ENCODE measurements around the gene UBE2K. TPM values are rescaled to one million over a fixed set of nuclear protein-coding genes. Genes with fewer than 3 reads are reported as not detected.
"Not testable (repeated sequence)": the region's sequence is repeated elsewhere in the genome, so short reads cannot be mapped to it uniquely, and the experiment has no call there.

UBE2K gene
- total and polyA plus RNA-seq, 2 donors from 2014 or later = 56.7 to 59.6 TPM

- intact Hi-C loops (cut with DNase I) = no loop called here
- no peak overlapping the region for H3K27ac ChIP-seq (ENCODE audit: low read depth in 2 of 2, low read length in 2 of 2)
- H3K4me1 ChIP-seq (ENCODE audit: control insufficient read depth in 2 of 3, insufficient read depth in 2 of 3, low read depth in 1 of 3, low read length in 3 of 3) = peaks cover 0 to 11% (median 0%) of the 10 kb centered on the region in 3 donors
- H3K9me3 ChIP-seq (ENCODE audit: control insufficient read depth in 2 of 3, insufficient read depth in 1 of 3, low read length in 3 of 3) = no peaks in the 10 kb centered on the region
- DNase-seq (no peak), FAIRE-seq (no peak)
- TF ChIP-seq CTCF (IDR thresholded peaks at IDR 0.05; ENCODE audit: borderline replicate concordance, extremely low read depth, insufficient read depth) = no peak
- no peak overlapping the region for H3K4me3 ChIP-seq (ENCODE audit: low read length in 3 of 3)
- no peak overlapping the region for H3K9ac ChIP-seq (ENCODE audit: low read length in 3 of 3)
- peaks cover 0 to 3% (median 0%) of the 10 kb centered on the region in 3 donors for H3K36me3 ChIP-seq (ENCODE audit: control insufficient read depth in 2 of 3, insufficient read depth in 3 of 3, low read length in 3 of 3)
- H3K27me3 ChIP-seq (ENCODE audit: control insufficient read depth, insufficient read depth, low read length) = no peaks in the 10 kb centered on the region
Measured at GRCh38 chr4:39702716-39703115, 4.8 kb downstream of the UBE2K start.

- H3K4me3 ChIP-seq (ENCODE audit: low read length in 3 of 3); H3K36me3 ChIP-seq (ENCODE audit: control insufficient read depth in 2 of 3, insufficient read depth in 3 of 3, low read length in 3 of 3); H3K27me3 ChIP-seq (ENCODE audit: control insufficient read depth, insufficient read depth, low read length); H3K27ac ChIP-seq (ENCODE audit: low read depth in 2 of 2, low read length in 2 of 2); DNase-seq; H3K9me3 ChIP-seq (ENCODE audit: control insufficient read depth in 2 of 3, insufficient read depth in 1 of 3, low read length in 3 of 3); H3K9ac ChIP-seq (ENCODE audit: low read length in 3 of 3); FAIRE-seq; intact Hi-C loops (cut with DNase I): not testable (repeated sequence)
- peaks cover 0 to 13% (median 3%) of the 10 kb centered on the region in 3 donors for H3K4me1 ChIP-seq (ENCODE audit: control insufficient read depth in 2 of 3, insufficient read depth in 2 of 3, low read depth in 1 of 3, low read length in 3 of 3)
Measured at GRCh38 chr4:39704789-39705188, 6.9 kb downstream of the UBE2K start.

- Histone ChIP-seq H3K27ac (ENCODE audit: low read depth in 2 of 2, low read length in 2 of 2) (no peak overlapping the region), H3K36me3 (ENCODE audit: control insufficient read depth in 2 of 3, insufficient read depth in 3 of 3, low read length in 3 of 3) (peaks cover 0 to 3% (median 0%) of the 10 kb centered on the region in 3 donors), H3K4me3 (ENCODE audit: low read length in 3 of 3) (no peak overlapping the region), H3K9ac (ENCODE audit: low read length in 3 of 3) (no peak overlapping the region), H3K27me3 (ENCODE audit: control insufficient read depth, insufficient read depth, low read length) (no peaks in the 10 kb centered on the region), H3K9me3 (ENCODE audit: control insufficient read depth in 2 of 3, insufficient read depth in 1 of 3, low read length in 3 of 3) (no peaks in the 10 kb centered on the region), H3K4me1 (ENCODE audit: control insufficient read depth in 2 of 3, insufficient read depth in 2 of 3, low read depth in 1 of 3, low read length in 3 of 3) (peaks cover 0 to 7% (median 3%) of the 10 kb centered on the region in 3 donors)
- FAIRE-seq (no peak), DNase-seq (no peak)
- intact Hi-C loops (cut with DNase I) = no loop called here
- TF ChIP-seq CTCF (IDR thresholded peaks at IDR 0.05; ENCODE audit: borderline replicate concordance, extremely low read depth, insufficient read depth) = no peak
Measured at GRCh38 chr4:39706334-39706733, 8.4 kb downstream of the UBE2K start.

GRCh38 chr4:39706741-39707511 lies 9.0 kb downstream of the UBE2K start:
- H3K27ac ChIP-seq (ENCODE audit: low read depth in 2 of 2, low read length in 2 of 2) = no peak overlapping the region
- H3K36me3 ChIP-seq (ENCODE audit: control insufficient read depth in 2 of 3, insufficient read depth in 3 of 3, low read length in 3 of 3) = peaks cover 0 to 3% (median 0%) of the 10 kb centered on the region in 3 donors
- H3K9me3 ChIP-seq (ENCODE audit: control insufficient read depth in 2 of 3, insufficient read depth in 1 of 3, low read length in 3 of 3) = no peaks in the 10 kb centered on the region
- H3K4me3 ChIP-seq (ENCODE audit: low read length in 3 of 3) = no peak overlapping the region
- intact Hi-C loops (cut with DNase I) = no loop called here
- H3K27me3 ChIP-seq (ENCODE audit: control insufficient read depth, insufficient read depth, low read length) = no peaks in the 10 kb centered on the region
- H3K9ac ChIP-seq (ENCODE audit: low read length in 3 of 3) = no peak overlapping the region
- DNase-seq = no peak
- no peak for TF ChIP-seq CTCF (IDR thresholded peaks at IDR 0.05; ENCODE audit: borderline replicate concordance, extremely low read depth, insufficient read depth)
- no peak for FAIRE-seq
- H3K4me1 ChIP-seq (ENCODE audit: control insufficient read depth in 2 of 3, insufficient read depth in 2 of 3, low read depth in 1 of 3, low read length in 3 of 3) = peaks cover 0 to 7% (median 3%) of the 10 kb centered on the region in 3 donors

Data from kidney (tissue), 14 donors.